ENCODE measurements around the gene CCL23.

DNA sequence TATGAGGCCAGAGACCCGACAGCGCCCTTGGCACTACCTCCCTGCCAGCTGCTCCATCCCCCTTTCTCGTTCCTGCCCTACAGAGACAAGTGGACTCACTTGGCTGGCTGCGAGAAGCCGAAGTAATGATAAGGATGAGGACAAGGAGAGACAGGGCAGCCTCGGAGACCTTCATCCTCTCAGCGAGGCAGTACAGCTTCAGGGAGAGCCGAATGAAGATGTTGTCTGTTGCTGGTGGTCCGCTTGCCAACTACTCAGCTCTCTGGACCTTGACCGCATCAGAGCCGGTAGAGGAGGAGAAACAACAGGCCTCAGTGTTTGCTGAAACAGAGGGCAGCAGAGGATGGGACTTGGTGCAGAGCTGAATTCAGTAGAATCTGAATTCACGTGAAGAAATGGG is 36.5 kb downstream of the CCL23 start, which contains the start of gene CCL16:
- no peak for TF ChIP-seq EZH2 (IDR thresholded peaks at IDR 0.05; ENCODE audit: borderline replicate concordance, low read depth, low read length, poor library complexity, severe bottlenecking)
- TF ChIP-seq, protein P1, sequence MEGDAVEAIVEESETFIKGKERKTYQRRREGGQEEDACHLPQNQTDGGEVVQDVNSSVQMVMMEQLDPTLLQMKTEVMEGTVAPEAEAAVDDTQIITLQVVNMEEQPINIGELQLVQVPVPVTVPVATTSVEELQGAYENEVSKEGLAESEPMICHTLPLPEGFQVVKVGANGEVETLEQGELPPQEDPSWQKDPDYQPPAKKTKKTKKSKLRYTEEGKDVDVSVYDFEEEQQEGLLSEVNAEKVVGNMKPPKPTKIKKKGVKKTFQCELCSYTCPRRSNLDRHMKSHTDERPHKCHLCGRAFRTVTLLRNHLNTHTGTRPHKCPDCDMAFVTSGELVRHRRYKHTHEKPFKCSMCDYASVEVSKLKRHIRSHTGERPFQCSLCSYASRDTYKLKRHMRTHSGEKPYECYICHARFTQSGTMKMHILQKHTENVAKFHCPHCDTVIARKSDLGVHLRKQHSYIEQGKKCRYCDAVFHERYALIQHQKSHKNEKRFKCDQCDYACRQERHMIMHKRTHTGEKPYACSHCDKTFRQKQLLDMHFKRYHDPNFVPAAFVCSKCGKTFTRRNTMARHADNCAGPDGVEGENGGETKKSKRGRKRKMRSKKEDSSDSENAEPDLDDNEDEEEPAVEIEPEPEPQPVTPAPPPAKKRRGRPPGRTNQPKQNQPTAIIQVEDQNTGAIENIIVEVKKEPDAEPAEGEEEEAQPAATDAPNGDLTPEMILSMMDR (conservative IDR thresholded peaks at IDR 0.05; ENCODE audit: low read depth, low read length) = no peak

Data from A673 (cell line).